ENCODE data around the gene KCNJ4.

The KCNJ4 gene

GRCh38 chr22:38460426-38460840, 5.4 kb upstream of the KCNJ4 start:
- TF ChIP-seq CTCF (IDR thresholded peaks at IDR 0.05; ENCODE audit: control insufficient read depth, insufficient read depth, low read depth, low read length, missing control alignments), result no peak
- H3K4me3 ChIP-seq (ENCODE audit: control insufficient read depth, low read depth, low read length), result no peak overlapping the region
- no peak for DNase-seq (ENCODE audit: low read depth)

- DNase-seq (ENCODE audit: low read depth), result no peak
- no peak for TF ChIP-seq CTCF (IDR thresholded peaks at IDR 0.05; ENCODE audit: control insufficient read depth, insufficient read depth, low read depth, low read length, missing control alignments)
- H3K4me3 ChIP-seq (ENCODE audit: control insufficient read depth, low read depth, low read length), result no peak overlapping the region
These were observed 2.1 kb upstream of the KCNJ4 start for GRCh38 chr22:38456841-38457699.

GRCh38 chr22:38456272-38456835, 1.4 kb upstream of the KCNJ4 start:
- no peak for DNase-seq (ENCODE audit: low read depth)
- no peak overlapping the region for H3K4me3 ChIP-seq (ENCODE audit: control insufficient read depth, low read depth, low read length)
- TF ChIP-seq CTCF (IDR thresholded peaks at IDR 0.05; ENCODE audit: control insufficient read depth, insufficient read depth, low read depth, low read length, missing control alignments), result no peak

GRCh38 chr22:38455530-38456271, 702 bp upstream of the KCNJ4 start:
- no peak for DNase-seq (ENCODE audit: low read depth)
- no peak overlapping the region for H3K4me3 ChIP-seq (ENCODE audit: control insufficient read depth, low read depth, low read length)
- no peak for TF ChIP-seq CTCF (IDR thresholded peaks at IDR 0.05; ENCODE audit: control insufficient read depth, insufficient read depth, low read depth, low read length, missing control alignments)

- H3K4me3 ChIP-seq (ENCODE audit: control insufficient read depth, low read depth, low read length), result no peak overlapping the region
- DNase-seq (ENCODE audit: low read depth), result no peak
- TF ChIP-seq CTCF (IDR thresholded peaks at IDR 0.05; ENCODE audit: control insufficient read depth, insufficient read depth, low read depth, low read length, missing control alignments), result no peak
These were observed 485 bp downstream of the KCNJ4 start for GRCh38 chr22:38454353-38455075.

GRCh38 chr22:38453996-38454352, 1.0 kb downstream of the KCNJ4 start:
- no peak for TF ChIP-seq CTCF (IDR thresholded peaks at IDR 0.05; ENCODE audit: control insufficient read depth, insufficient read depth, low read depth, low read length, missing control alignments)
- no peak for DNase-seq (ENCODE audit: low read depth)
- no peak overlapping the region for H3K4me3 ChIP-seq (ENCODE audit: control insufficient read depth, low read depth, low read length)
